Measurements from ENCODE around the gene ASF1B. TPM values are rescaled to one million over a fixed set of nuclear protein-coding genes. Genes with fewer than 3 reads are reported as not detected.

The ASF1B gene
- total RNA-seq, 6 experiments from 2014 or later: 11.0 to 22.8 (median 18.6) TPM

- peak; percentile 61 for TF ChIP-seq CTCF (IDR thresholded peaks at IDR 0.05)
- Mint-ChIP-seq H3K4me3 (peak overlapping the region; percentile 98), H3K9me3 (no peaks in the 10 kb centered on the region), H3K36me3 (ENCODE audit: low read depth) (no peaks in the 10 kb centered on the region), H3K4me1 (ENCODE audit: low read depth) (peaks cover 16% of the 10 kb centered on the region), H3K27me3 (ENCODE audit: insufficient read depth) (no peaks in the 10 kb centered on the region; the same call in 1 of the 2 replicates), H3K27ac (peak overlapping the region; percentile 90)
- peak; percentile 66 for DNase-seq
Measured at GRCh38 chr19:14073261-14073924, 63.0 kb downstream of the ASF1B start.

GRCh38 chr19:14072535-14073260 lies 63.7 kb downstream of the ASF1B start, which contains the start of gene MISP3:
TSS of gene MISP3 (plus strand) at chr19:14072786. CDS start at chr19:14073310, 524 bp downstream.
- Mint-ChIP-seq H3K36me3 (ENCODE audit: low read depth) (no peaks in the 10 kb centered on the region), H3K27me3 (ENCODE audit: insufficient read depth) (no peaks in the 10 kb centered on the region; the same call in 1 of the 2 replicates), H3K4me3 (peak within 1 kb of the TSS; percentile 98), H3K9me3 (no peaks in the 10 kb centered on the region), H3K27ac (peak within 1 kb of the TSS; percentile 90; the same call in 1 of the 2 replicates), H3K4me1 (ENCODE audit: low read depth) (peaks cover 16% of the 10 kb centered on the region)
- TF ChIP-seq CTCF (IDR thresholded peaks at IDR 0.05): no peak
- no peak for DNase-seq

GRCh38 chr19:14070268-14071050 lies 65.9 kb downstream of the ASF1B start:
- no peak overlapping the region for H3K4me3 Mint-ChIP-seq
- H3K27ac Mint-ChIP-seq: no peak overlapping the region
- no peak for TF ChIP-seq CTCF (IDR thresholded peaks at IDR 0.05)
- H3K36me3 Mint-ChIP-seq (ENCODE audit: low read depth): no peaks in the 10 kb centered on the region
- no peak for DNase-seq
- no peaks in the 10 kb centered on the region; the same call in 1 of the 2 replicates for H3K27me3 Mint-ChIP-seq (ENCODE audit: insufficient read depth)
- H3K9me3 Mint-ChIP-seq: no peaks in the 10 kb centered on the region
- peaks cover 16% of the 10 kb centered on the region for H3K4me1 Mint-ChIP-seq (ENCODE audit: low read depth)

Other genes with a start within 250 kb of the ASF1B start
- gene BRME1, start 230.5 kb downstream of the ASF1B start, total RNA-seq (2021; fragmentation: NEBNext Ultra II Directional; extraction: Animal tissue kit (Norgen Biotek cat#: 25700)): under 1 TPM; 0.37 to 0.67 (median 0.55) TPM
- 10 to 100 TPM; 22.9 to 28.3 (median 25.5) TPM for gene CC2D1A, start 230.4 kb downstream of the ASF1B start, total RNA-seq (2021; fragmentation: NEBNext Ultra II Directional; extraction: Animal tissue kit (Norgen Biotek cat#: 25700))
- 10 to 100 TPM; 10.1 to 13.7 (median 12.2) TPM for gene PODNL1, start 198.2 kb downstream of the ASF1B start, total RNA-seq (2021; fragmentation: NEBNext Ultra II Directional; extraction: Animal tissue kit (Norgen Biotek cat#: 25700))
- 10 to 100 TPM; 19.9 to 29.0 (median 26.5) TPM for gene DCAF15, start 184.1 kb downstream of the ASF1B start, total RNA-seq (2021; fragmentation: NEBNext Ultra II Directional; extraction: Animal tissue kit (Norgen Biotek cat#: 25700))
- 10 to 100 TPM; 11.6 to 13.0 (median 12.2) TPM for gene RFX1, start 130.3 kb downstream of the ASF1B start, total RNA-seq (2021; fragmentation: NEBNext Ultra II Directional; extraction: Animal tissue kit (Norgen Biotek cat#: 25700))
- gene RLN3, start 108.4 kb downstream of the ASF1B start, total RNA-seq (2021; fragmentation: NEBNext Ultra II Directional; extraction: Animal tissue kit (Norgen Biotek cat#: 25700)): not detected
- 1 to 10 TPM; 4.7 to 6.1 (median 5.1) TPM for gene IL27RA, start 104.8 kb downstream of the ASF1B start, total RNA-seq (2021; fragmentation: NEBNext Ultra II Directional; extraction: Animal tissue kit (Norgen Biotek cat#: 25700))
- 1 to 10 TPM; 1.2 to 4.0 (median 2.8) TPM for gene PALM3, start 74.5 kb downstream of the ASF1B start, total RNA-seq (2021; fragmentation: NEBNext Ultra II Directional; extraction: Animal tissue kit (Norgen Biotek cat#: 25700))
- gene MISP3, start 63.8 kb downstream of the ASF1B start, total RNA-seq (2021; fragmentation: NEBNext Ultra II Directional; extraction: Animal tissue kit (Norgen Biotek cat#: 25700)): 1 to 10 TPM in 2 of 6 experiments, under 1 TPM in 4; 0.62 to 1.2 (median 0.88) TPM
- not detected for gene C19orf67, start 50.8 kb downstream of the ASF1B start, total RNA-seq (2021; fragmentation: NEBNext Ultra II Directional; extraction: Animal tissue kit (Norgen Biotek cat#: 25700))
- gene SAMD1, start 45.8 kb downstream of the ASF1B start, total RNA-seq (2021; fragmentation: NEBNext Ultra II Directional; extraction: Animal tissue kit (Norgen Biotek cat#: 25700)): 10 to 100 TPM; 33.0 to 48.6 (median 35.9) TPM
- 100 to 1,000 TPM; 137 to 170 (median 149) TPM for gene PRKACA, start 18.8 kb downstream of the ASF1B start, total RNA-seq (2021; fragmentation: NEBNext Ultra II Directional; extraction: Animal tissue kit (Norgen Biotek cat#: 25700))
- 1 to 10 TPM; 1.6 to 2.9 (median 2.2) TPM for gene ADGRL1, start 69.6 kb upstream of the ASF1B start, total RNA-seq (2021; fragmentation: NEBNext Ultra II Directional; extraction: Animal tissue kit (Norgen Biotek cat#: 25700))
- gene ADGRE5, start 244.9 kb upstream of the ASF1B start, total RNA-seq (2021; fragmentation: NEBNext Ultra II Directional; extraction: Animal tissue kit (Norgen Biotek cat#: 25700)): 10 to 100 TPM; 79.7 to 91.9 (median 85.4) TPM